Lung (tissue), 12 donors: ENCODE measurements around the gene MED8. TPM values are rescaled to one million over a fixed set of nuclear protein-coding genes. Genes with fewer than 3 reads are reported as not detected.

Experiments used
- ATAC-seq: fragments of 200-7000 bp; cut with Tn5 transposase; one replicate; pipeline ENCODE4 v1.9.1; 2020; ENCODE audit warnings: moderate number of reproducible peaks; ENCODE audit not compliant: insufficient read depth, low FRiP score
- DNase-seq, 3 donors: peaks; one replicate each; pipeline ENCODE4 v3.0.0-alpha.2; 2013 to 2017
- H3K27ac ChIP-seq, 2 donors: one replicate each; pipeline ENCODE4 v1.5.1; 2013; ENCODE audit warnings: mild to moderate bottlenecking in 2 of 2, moderate library complexity in 2 of 2, control low read depth in 1 of 2, inconsistent platforms in 1 of 2, low read depth in 1 of 2, low read length in 1 of 2
- H3K27me3 ChIP-seq, 3 donors: one replicate each; pipeline ENCODE4 v1.5.1; 2013; ENCODE audit warnings: low read length in 2 of 3; ENCODE audit not compliant: control insufficient read depth in 3 of 3, insufficient read depth in 3 of 3
- H3K36me3 ChIP-seq, 4 donors: one replicate each; pipeline ENCODE4 v1.5.1; 2013; ENCODE audit warnings: low read length in 4 of 4, mild to moderate bottlenecking in 1 of 4, moderate library complexity in 1 of 4; ENCODE audit not compliant: control insufficient read depth in 4 of 4, insufficient read depth in 4 of 4
- H3K4me1 ChIP-seq, 5 donors: one replicate each; pipeline ENCODE4 v1.5.1; 2013; ENCODE audit warnings: low read length in 5 of 5, mild to moderate bottlenecking in 2 of 5, moderate library complexity in 1 of 5; ENCODE audit not compliant: control insufficient read depth in 5 of 5, insufficient read depth in 5 of 5
- H3K4me3 ChIP-seq: one replicate; pipeline ENCODE4 v1.5.1; 2013; ENCODE audit warnings: mild to moderate bottlenecking, control low read depth, moderate library complexity
- H3K9ac ChIP-seq, 2 donors: one replicate each; pipeline ENCODE4 v1.5.1; 2013; ENCODE audit warnings: low read length in 2 of 2, control low read depth in 1 of 2; ENCODE audit not compliant: insufficient read depth in 1 of 2
- H3K9me3 ChIP-seq, 4 donors: one replicate each; pipeline ENCODE4 v1.5.1; 2013; ENCODE audit warnings: low read length in 3 of 4, mild to moderate bottlenecking in 1 of 4, moderate library complexity in 1 of 4; ENCODE audit not compliant: control insufficient read depth in 4 of 4, insufficient read depth in 3 of 4
- CTCF ChIP-seq: IDR thresholded peaks from 2 replicates; pipeline ENCODE4 v1.5.1; 2012; ENCODE audit warnings: mild to moderate bottlenecking; ENCODE audit errors: control extremely low read depth, extremely low read depth
- WGBS, 2 donors: extraction: QIAGEN DNeasy Blood & Tissue Kit; methylation state at CpG; one replicate each; pipeline ENCODE4 v1.1.7; 2013; 5-methylcytosine and 5-hydroxymethylcytosine counted together
- polyA plus RNA-seq, 2 donors: library from polyadenylated mRNA; stranded (reverse); fragments of 200-250 nt; gene quantifications; one replicate each; pipeline ENCODE4 v1.2.1, GENCODE V29; 2013
- total RNA-seq, 2 donors: library from RNA; depleted of rRNA in 1 of 2; stranded (reverse); fragments of >200 nt in 1 of 2; gene quantifications; one replicate each; pipeline ENCODE4 v1.2.1, GENCODE V29; 2014 to 2021
- donor health status: control.
- donor health status: control.
- donor health status: Bipolar disorder and iron deficiency.
- donor health status: healthy.
- donor health status: DM: yes; HTN: yes; CAD: no.

Gene MED8
- total and polyA plus RNA-seq, 4 donors, result 35.5 to 45.1 (median 40.1) TPM

GRCh38 chr1:43363935-43364525, 25.6 kb downstream of the MED8 start:
- Histone ChIP-seq H3K4me1 (peaks cover 4 to 40% (median 11%) of the 10 kb centered on the region in 5 donors), H3K27ac (no peak overlapping the region), H3K36me3 (peaks cover 11 to 40% (median 29%) of the 10 kb centered on the region in 4 donors), H3K9ac (no peak overlapping the region), H3K4me3 (no peak overlapping the region), H3K27me3 (no peaks in the 10 kb centered on the region), H3K9me3 (no peaks in the 10 kb centered on the region)
- DNase-seq, result no peak
- no peak for ATAC-seq
- 83 to 87% methylated on average over 5 of the region's 5 CpGs for WGBS, 2 donors
- TF ChIP-seq CTCF, result no peak

DNA sequence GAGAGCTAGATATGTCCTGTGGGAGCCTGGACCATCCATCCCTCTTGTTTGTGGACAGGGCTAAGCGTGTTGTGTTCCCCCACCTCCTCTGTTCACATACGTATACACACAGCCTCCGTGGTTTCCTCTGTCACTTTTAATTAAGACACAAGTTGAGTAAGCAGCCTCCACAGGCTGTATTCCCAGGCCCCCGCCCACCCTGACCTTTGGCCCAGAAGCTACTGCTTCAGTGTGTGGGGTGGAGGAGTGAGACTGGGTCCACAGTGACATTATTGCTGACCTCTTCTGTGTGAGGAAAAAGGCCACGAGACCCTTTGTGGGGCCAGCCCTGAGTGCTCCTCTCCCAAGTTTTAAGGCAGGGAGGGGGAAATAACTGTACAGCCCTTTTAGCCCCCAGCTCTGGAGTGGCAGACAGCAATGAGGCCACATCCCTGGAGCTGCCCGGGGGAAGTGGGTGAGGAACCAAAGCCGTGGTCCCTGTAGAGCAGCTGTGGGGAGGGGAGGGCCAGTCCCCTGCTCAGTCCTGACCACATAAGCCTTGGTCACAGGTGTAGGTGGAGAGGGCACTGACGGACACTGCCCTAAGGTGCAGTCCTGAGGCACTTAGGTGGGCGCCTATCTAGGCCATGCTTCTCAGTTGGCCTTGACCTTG, 26.2 kb downstream of the MED8 start:
- no peak overlapping the region for H3K9ac ChIP-seq
- DNase-seq (no peak), ATAC-seq (no peak)
- H3K9me3 ChIP-seq, result no peaks in the 10 kb centered on the region
- no peak overlapping the region for H3K27ac ChIP-seq
- 67 to 70% methylated on average over 9 of the region's 9 CpGs for WGBS, 2 donors
- TF ChIP-seq CTCF, result no peak
- no peaks in the 10 kb centered on the region for H3K27me3 ChIP-seq
- no peak overlapping the region for H3K4me3 ChIP-seq
- H3K4me1 ChIP-seq, result peaks cover 0 to 35% (median 13%) of the 10 kb centered on the region in 5 donors
- H3K36me3 ChIP-seq, result peaks cover 11 to 40% (median 29%) of the 10 kb centered on the region in 4 donors

DNA sequence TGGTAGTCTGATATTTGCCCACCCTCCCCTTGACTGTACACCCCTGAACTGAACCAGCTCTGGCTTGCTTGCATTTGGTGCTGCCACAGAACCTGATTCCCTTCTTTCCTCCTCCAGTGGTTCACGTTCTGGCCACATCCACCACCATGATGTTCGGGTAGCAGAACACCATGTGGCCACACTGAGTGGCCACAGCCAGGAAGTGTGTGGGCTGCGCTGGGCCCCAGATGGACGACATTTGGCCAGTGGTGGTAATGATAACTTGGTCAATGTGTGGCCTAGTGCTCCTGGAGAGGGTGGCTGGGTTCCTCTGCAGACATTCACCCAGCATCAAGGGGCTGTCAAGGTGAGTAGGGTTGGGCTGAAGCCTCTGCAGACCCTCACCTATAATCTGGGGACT, 29.0 kb downstream of the MED8 start:
- ATAC-seq, result no peak

More for the DNA sequence above, 29.0 kb downstream of the MED8 start:
- no peaks in the 10 kb centered on the region for H3K27me3 ChIP-seq
- no peaks in the 10 kb centered on the region for H3K9me3 ChIP-seq
- no peak overlapping the region for H3K27ac ChIP-seq
- DNase-seq, result no peak
- peaks cover 11 to 40% (median 28%) of the 10 kb centered on the region in 4 donors for H3K36me3 ChIP-seq
- peaks cover 0 to 31% (median 6%) of the 10 kb centered on the region in 5 donors for H3K4me1 ChIP-seq
- TF ChIP-seq CTCF, result no peak
- 70 to 79% methylated on average over 4 of the region's 4 CpGs for WGBS, 2 donors
- H3K9ac ChIP-seq, result no peak overlapping the region
- H3K4me3 ChIP-seq, result no peak overlapping the region
